Stimulated activated CD4-positive, alpha-beta T cell treated with anti-CD3 and anti-CD28 coated beads, Interleukin-2, amount 100 ng/mL, for 4 hours (primary cell): ENCODE results near the gene GRIN2A.

Experiments
- DNase-seq: peaks from one replicate; pipeline ENCODE4 v3.0.0-alpha.2; 2020; ENCODE audit warnings: low read depth

GRIN2A gene

GRCh38 chr16:10031955-10032354 lies 150.3 kb downstream of the GRIN2A start:
- no peak for DNase-seq

GRCh38 chr16:10031473-10031872 lies 150.8 kb downstream of the GRIN2A start:
- DNase-seq: no peak

- no peak for DNase-seq
These were observed 153.6 kb downstream of the GRIN2A start for GRCh38 chr16:10028644-10029043.

- no peak for DNase-seq
These were observed 154.7 kb downstream of the GRIN2A start for GRCh38 chr16:10027553-10027952.

GRCh38 chr16:10026593-10026992 lies 155.6 kb downstream of the GRIN2A start:
- no peak for DNase-seq

GRCh38 chr16:10022098-10022497 lies 160.1 kb downstream of the GRIN2A start:
- no peak for DNase-seq

GRCh38 chr16:10020866-10021265 lies 161.4 kb downstream of the GRIN2A start:
- DNase-seq: no peak

- no peak for DNase-seq
These were observed 165.5 kb downstream of the GRIN2A start for GRCh38 chr16:10016752-10017151.

- DNase-seq: no peak
These were observed 166.8 kb downstream of the GRIN2A start for GRCh38 chr16:10015397-10015796.

GRCh38 chr16:10013774-10014173 lies 168.5 kb downstream of the GRIN2A start:
- DNase-seq: no peak

- DNase-seq: no peak
These were observed 168.9 kb downstream of the GRIN2A start for GRCh38 chr16:10013364-10013763.

- no peak for DNase-seq
These were observed 172.5 kb downstream of the GRIN2A start for GRCh38 chr16:10009684-10010083.

- DNase-seq: no peak
These were observed 178.7 kb downstream of the GRIN2A start for GRCh38 chr16:10003486-10003885.

GRCh38 chr16:10001258-10001775 lies 180.9 kb downstream of the GRIN2A start:
- no peak for DNase-seq

GRCh38 chr16:9996221-9996620 lies 186.0 kb downstream of the GRIN2A start:
- no peak for DNase-seq

- DNase-seq: no peak
These were observed 189.8 kb downstream of the GRIN2A start for GRCh38 chr16:9992441-9992840.

- DNase-seq: no peak
These were observed 201.2 kb downstream of the GRIN2A start for GRCh38 chr16:9980981-9981380.

GRCh38 chr16:9978160-9978725 lies 204.0 kb downstream of the GRIN2A start:
- no peak for DNase-seq

- no peak for DNase-seq
These were observed 204.8 kb downstream of the GRIN2A start for GRCh38 chr16:9977333-9977897.

- no peak for DNase-seq
These were observed 205.6 kb downstream of the GRIN2A start for GRCh38 chr16:9976601-9977000.

GRCh38 chr16:9971907-9972306 lies 210.3 kb downstream of the GRIN2A start:
- no peak for DNase-seq

GRCh38 chr16:9970796-9971195 lies 211.4 kb downstream of the GRIN2A start:
- DNase-seq: no peak

GRCh38 chr16:9970244-9970643 lies 212.0 kb downstream of the GRIN2A start:
- DNase-seq: no peak

- DNase-seq: no peak
These were observed 212.6 kb downstream of the GRIN2A start for GRCh38 chr16:9969580-9969979.
